Chondrocyte (in vitro differentiated cells): ENCODE data around the gene NAB1. TPM values are rescaled to one million over a fixed set of nuclear protein-coding genes. Genes with fewer than 3 reads are reported as not detected.

Source experiments
- DNase-seq: peaks from one replicate; pipeline ENCODE4 v3.0.0; 2021; ENCODE audit warnings: mixed read lengths, low spot score
- H3K27ac Mint-ChIP-seq: one replicate; pipeline ENCODE4 v1.8.0; 2021; ENCODE audit warnings: mild to moderate bottlenecking, moderate library complexity, mixed read lengths; ENCODE audit not compliant: unreplicated experiment
- H3K27me3 Mint-ChIP-seq: 2 replicates; pipeline ENCODE4 v1.8.0; 2021; ENCODE audit warnings: low read depth, mixed read lengths
- H3K36me3 Mint-ChIP-seq: 2 replicates; pipeline ENCODE4 v1.8.0; 2021; ENCODE audit warnings: low read depth, mixed read lengths
- H3K4me1 Mint-ChIP-seq: 2 replicates; pipeline ENCODE4 v1.8.0; 2021; ENCODE audit warnings: low read depth, mild to moderate bottlenecking, mixed read lengths
- H3K4me3 Mint-ChIP-seq: one replicate; pipeline ENCODE4 v1.8.0; 2021; ENCODE audit warnings: mild to moderate bottlenecking, moderate library complexity, mixed read lengths; ENCODE audit not compliant: unreplicated experiment
- H3K9me3 Mint-ChIP-seq: 2 replicates; pipeline ENCODE4 v1.8.0; 2021; ENCODE audit warnings: low read depth, mixed read lengths
- CTCF ChIP-seq: fragments of 200-600 bp; sonication (generic); IDR thresholded peaks from 2 replicates; pipeline ENCODE4 v1.5.0; 2021; ENCODE audit warnings: antibody characterized with exemption, mild to moderate bottlenecking, moderate library complexity
- total RNA-seq: library from RNA; stranded (reverse); gene quantifications from 3 replicates; pipeline ENCODE4 v1.2.1, GENCODE V29; 2021

The NAB1 gene
- total RNA-seq, 1 donor from 2014 or later: 49.8 TPM

GRCh38 chr2:190663839-190664238 lies 15.0 kb downstream of the NAB1 start:
- no peak overlapping the region for H3K4me3 Mint-ChIP-seq
- peaks cover 7% of the 10 kb centered on the region for H3K9me3 Mint-ChIP-seq
- H3K36me3 Mint-ChIP-seq: peaks cover 8% of the 10 kb centered on the region
- peaks cover 41% of the 10 kb centered on the region for H3K4me1 Mint-ChIP-seq
- TF ChIP-seq CTCF: no peak
- DNase-seq: no peak
- no peak overlapping the region for H3K27ac Mint-ChIP-seq
- no peaks in the 10 kb centered on the region for H3K27me3 Mint-ChIP-seq

- peaks cover 6% of the 10 kb centered on the region for H3K36me3 Mint-ChIP-seq
- H3K9me3 Mint-ChIP-seq: peaks cover 7% of the 10 kb centered on the region
- H3K4me1 Mint-ChIP-seq: peaks cover 41% of the 10 kb centered on the region
- TF ChIP-seq CTCF: no peak
- H3K27ac Mint-ChIP-seq: peak overlapping the region; percentile 12
- no peak overlapping the region for H3K4me3 Mint-ChIP-seq
- no peak for DNase-seq
- no peaks in the 10 kb centered on the region for H3K27me3 Mint-ChIP-seq
These were observed 15.4 kb downstream of the NAB1 start for GRCh38 chr2:190664240-190664639.

GRCh38 chr2:190666895-190667294 lies 18.0 kb downstream of the NAB1 start:
- no peak overlapping the region for H3K4me3 Mint-ChIP-seq
- TF ChIP-seq CTCF: no peak
- no peak for DNase-seq
- H3K9me3 Mint-ChIP-seq: peaks cover 7% of the 10 kb centered on the region
- peaks cover 10% of the 10 kb centered on the region for H3K36me3 Mint-ChIP-seq
- no peak overlapping the region for H3K27ac Mint-ChIP-seq
- H3K27me3 Mint-ChIP-seq: no peaks in the 10 kb centered on the region
- peaks cover 28% of the 10 kb centered on the region for H3K4me1 Mint-ChIP-seq

GRCh38 chr2:190668892-190669291 lies 20.0 kb downstream of the NAB1 start:
- no peak overlapping the region for H3K27ac Mint-ChIP-seq
- peaks cover 7% of the 10 kb centered on the region for H3K9me3 Mint-ChIP-seq

DNA sequence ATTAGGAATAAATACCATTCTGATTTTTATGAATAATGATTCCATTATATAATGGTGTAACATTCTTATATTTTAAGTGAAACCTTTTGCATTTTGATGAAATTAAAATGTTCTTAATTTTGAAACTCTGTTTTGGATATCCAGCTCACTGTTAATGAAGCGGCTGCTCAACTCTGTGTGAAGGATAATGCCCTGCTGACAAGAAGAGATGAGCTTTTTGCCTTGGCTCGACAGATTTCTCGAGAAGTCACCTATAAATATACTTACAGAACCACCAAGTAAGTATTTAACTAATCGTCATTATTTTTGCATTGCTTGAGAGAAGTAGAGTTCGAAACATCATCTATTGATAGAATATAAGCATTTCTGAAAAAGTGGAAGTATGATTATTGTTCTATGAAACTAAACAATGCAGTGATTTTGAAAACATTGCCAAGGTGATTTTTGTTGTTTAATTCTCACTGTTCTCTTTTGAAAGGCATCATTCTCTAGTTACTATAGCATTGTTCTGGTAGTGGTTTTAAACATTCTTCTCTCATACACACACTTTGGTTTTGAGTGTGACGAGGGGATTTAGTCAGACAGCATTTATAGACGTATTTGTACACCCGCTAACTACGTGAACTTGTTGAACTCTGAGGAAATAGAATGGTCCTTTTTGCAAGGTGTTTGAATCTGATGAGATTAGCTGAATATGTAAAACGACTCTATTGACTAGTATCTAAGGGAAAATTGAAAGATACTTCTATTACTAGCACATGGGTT lies 21.5 kb downstream of the NAB1 start:
- no peak for TF ChIP-seq CTCF
- peaks cover 20% of the 10 kb centered on the region for H3K36me3 Mint-ChIP-seq
- H3K4me1 Mint-ChIP-seq: peaks cover 10% of the 10 kb centered on the region
- no peak overlapping the region for H3K27ac Mint-ChIP-seq
- no peak for DNase-seq
- H3K4me3 Mint-ChIP-seq: no peak overlapping the region
- peaks cover 4% of the 10 kb centered on the region for H3K9me3 Mint-ChIP-seq
- H3K27me3 Mint-ChIP-seq: no peaks in the 10 kb centered on the region

More at GRCh38 chr2:190668892-190669291, 20.0 kb downstream of the NAB1 start:
- H3K36me3 Mint-ChIP-seq: peaks cover 14% of the 10 kb centered on the region
- H3K27me3 Mint-ChIP-seq: no peaks in the 10 kb centered on the region
- no peak for TF ChIP-seq CTCF
- no peak for DNase-seq
- peaks cover 15% of the 10 kb centered on the region for H3K4me1 Mint-ChIP-seq
- H3K4me3 Mint-ChIP-seq: no peak overlapping the region
